Measurements from ENCODE around the gene EFHB. TPM values are rescaled to one million over a fixed set of nuclear protein-coding genes. Genes with fewer than 3 reads are reported as not detected.
A peak's percentile ranks its signal among the peaks of the same experiment; 100 is the strongest.
"Not testable (repeated sequence)": the region's sequence is repeated elsewhere in the genome, so short reads cannot be mapped to it uniquely, and the experiment has no call there.

The EFHB gene
- total RNA-seq, 1 experiment from 2014 or later = not detected

DNA sequence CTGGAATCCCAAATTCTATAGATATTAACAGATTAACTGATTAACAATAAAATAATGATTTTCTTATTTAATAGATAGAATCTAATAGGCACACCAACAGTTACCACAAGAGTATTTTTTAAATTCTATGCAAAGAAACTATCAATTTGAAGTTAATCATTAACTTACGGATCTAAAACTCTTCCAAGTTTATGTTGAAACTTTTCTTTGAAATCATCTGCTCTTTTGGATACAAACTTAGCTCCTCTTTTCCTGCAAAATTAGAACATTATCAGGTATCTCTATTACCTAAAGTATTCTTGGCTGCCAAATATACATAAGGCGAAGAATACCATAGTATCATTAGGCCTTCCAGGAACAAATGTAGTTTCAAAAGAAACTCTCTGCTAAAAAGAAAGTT is 34.8 kb downstream of the EFHB start:
- no peaks in the 10 kb centered on the region for H3K9me3 Mint-ChIP-seq (ENCODE audit: low read depth, unreplicated experiment)
- no peak overlapping the region for H3K4me3 Mint-ChIP-seq (ENCODE audit: low read depth, unreplicated experiment)
- BruUV-seq (replicated peaks) = no TSS peak

DNA sequence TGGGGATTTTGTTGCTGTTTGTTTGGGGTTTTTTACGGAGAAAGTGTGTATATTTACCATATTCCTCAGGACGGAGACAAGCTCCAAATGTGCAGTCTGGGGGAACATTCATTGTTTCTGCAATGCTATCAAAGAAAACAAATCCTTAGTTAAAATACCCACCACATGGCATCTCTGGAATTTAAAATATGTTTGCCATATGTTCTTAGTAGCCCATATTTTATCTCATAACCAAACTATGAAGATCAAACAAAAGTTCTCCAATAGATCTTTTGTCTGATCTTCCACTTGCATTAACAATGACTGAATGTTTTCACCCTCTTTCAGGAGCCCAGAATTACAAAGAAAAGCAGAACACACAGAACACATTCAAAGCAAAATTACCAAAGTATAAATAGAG is 35.3 kb downstream of the EFHB start:
- no peaks in the 10 kb centered on the region for H3K36me3 Mint-ChIP-seq (ENCODE audit: insufficient read depth, unreplicated experiment)
- TF ChIP-seq, protein P1, sequence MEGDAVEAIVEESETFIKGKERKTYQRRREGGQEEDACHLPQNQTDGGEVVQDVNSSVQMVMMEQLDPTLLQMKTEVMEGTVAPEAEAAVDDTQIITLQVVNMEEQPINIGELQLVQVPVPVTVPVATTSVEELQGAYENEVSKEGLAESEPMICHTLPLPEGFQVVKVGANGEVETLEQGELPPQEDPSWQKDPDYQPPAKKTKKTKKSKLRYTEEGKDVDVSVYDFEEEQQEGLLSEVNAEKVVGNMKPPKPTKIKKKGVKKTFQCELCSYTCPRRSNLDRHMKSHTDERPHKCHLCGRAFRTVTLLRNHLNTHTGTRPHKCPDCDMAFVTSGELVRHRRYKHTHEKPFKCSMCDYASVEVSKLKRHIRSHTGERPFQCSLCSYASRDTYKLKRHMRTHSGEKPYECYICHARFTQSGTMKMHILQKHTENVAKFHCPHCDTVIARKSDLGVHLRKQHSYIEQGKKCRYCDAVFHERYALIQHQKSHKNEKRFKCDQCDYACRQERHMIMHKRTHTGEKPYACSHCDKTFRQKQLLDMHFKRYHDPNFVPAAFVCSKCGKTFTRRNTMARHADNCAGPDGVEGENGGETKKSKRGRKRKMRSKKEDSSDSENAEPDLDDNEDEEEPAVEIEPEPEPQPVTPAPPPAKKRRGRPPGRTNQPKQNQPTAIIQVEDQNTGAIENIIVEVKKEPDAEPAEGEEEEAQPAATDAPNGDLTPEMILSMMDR (IDR thresholded peaks at IDR 0.05; ENCODE audit: unreplicated experiment) = no peak
- no peaks in the 10 kb centered on the region for H3K9me3 Mint-ChIP-seq (ENCODE audit: low read depth, unreplicated experiment)
- no TSS peak for BruUV-seq (replicated peaks)
- no peaks in the 10 kb centered on the region for H3K27me3 Mint-ChIP-seq (ENCODE audit: unreplicated experiment)
- peaks cover 14% of the 10 kb centered on the region for H3K4me1 Mint-ChIP-seq (ENCODE audit: low read depth, unreplicated experiment)
- peak overlapping the region; percentile 14 for H3K27ac Mint-ChIP-seq (ENCODE audit: unreplicated experiment)
- intact Hi-C loops (cut with micrococcal nuclease; ENCODE audit: unreplicated experiment) = loop anchor here (1.0 kb wide), 2 partner anchors 9 to 52 kb away; no protein-coding TSS in a partner anchor
- DNase-seq = no peak
- H3K4me3 Mint-ChIP-seq (ENCODE audit: low read depth, unreplicated experiment) = no peak overlapping the region
- CTCF ChIA-PET = no interaction called here

More for the DNA sequence above, 34.8 kb downstream of the EFHB start:
- no peaks in the 10 kb centered on the region for H3K36me3 Mint-ChIP-seq (ENCODE audit: insufficient read depth, unreplicated experiment)
- H3K27me3 Mint-ChIP-seq (ENCODE audit: unreplicated experiment) = no peaks in the 10 kb centered on the region
- no peak for DNase-seq
- CTCF ChIA-PET = no interaction called here
- peak overlapping the region; percentile 14 for H3K27ac Mint-ChIP-seq (ENCODE audit: unreplicated experiment)
- peaks cover 14% of the 10 kb centered on the region for H3K4me1 Mint-ChIP-seq (ENCODE audit: low read depth, unreplicated experiment)
- intact Hi-C loops (cut with micrococcal nuclease; ENCODE audit: unreplicated experiment) = no loop called here
- TF ChIP-seq, protein P1 (IDR thresholded peaks at IDR 0.05; ENCODE audit: unreplicated experiment) = no peak

DNA sequence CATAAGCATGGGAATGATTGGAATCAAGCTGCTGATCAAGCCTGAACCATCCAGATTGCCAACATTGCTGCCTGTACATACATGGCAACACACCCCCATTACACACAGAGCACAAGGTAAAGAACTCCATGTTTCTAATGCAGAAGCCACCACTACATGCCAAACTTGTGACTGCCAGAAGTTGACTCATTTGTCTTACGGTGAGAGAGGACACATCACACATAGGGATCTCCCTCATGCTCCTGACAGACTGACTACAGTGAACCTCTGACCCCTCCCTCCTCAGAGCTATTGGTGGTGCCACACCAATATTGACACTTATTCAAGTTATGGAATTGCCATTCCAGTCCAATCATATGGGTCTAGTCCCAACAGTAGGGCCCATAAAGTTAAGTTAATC is 42.3 kb downstream of the EFHB start:
- Mint-ChIP-seq H3K9me3 (ENCODE audit: low read depth, unreplicated experiment) (no peaks in the 10 kb centered on the region), H3K4me3 (ENCODE audit: low read depth, unreplicated experiment) (no peak overlapping the region), H3K4me1 (ENCODE audit: low read depth, unreplicated experiment) (peaks cover 28% of the 10 kb centered on the region), H3K27me3 (ENCODE audit: unreplicated experiment) (no peaks in the 10 kb centered on the region), H3K27ac (ENCODE audit: unreplicated experiment) (no peak overlapping the region), H3K36me3 (ENCODE audit: insufficient read depth, unreplicated experiment) (no peaks in the 10 kb centered on the region)
- no TSS peak for BruUV-seq (replicated peaks)
- intact Hi-C loops (cut with micrococcal nuclease; ENCODE audit: unreplicated experiment) = no loop called here
- DNase-seq = no peak
- TF ChIP-seq, protein P1 (IDR thresholded peaks at IDR 0.05; ENCODE audit: unreplicated experiment) = no peak
- CTCF ChIA-PET = no interaction called here

DNA sequence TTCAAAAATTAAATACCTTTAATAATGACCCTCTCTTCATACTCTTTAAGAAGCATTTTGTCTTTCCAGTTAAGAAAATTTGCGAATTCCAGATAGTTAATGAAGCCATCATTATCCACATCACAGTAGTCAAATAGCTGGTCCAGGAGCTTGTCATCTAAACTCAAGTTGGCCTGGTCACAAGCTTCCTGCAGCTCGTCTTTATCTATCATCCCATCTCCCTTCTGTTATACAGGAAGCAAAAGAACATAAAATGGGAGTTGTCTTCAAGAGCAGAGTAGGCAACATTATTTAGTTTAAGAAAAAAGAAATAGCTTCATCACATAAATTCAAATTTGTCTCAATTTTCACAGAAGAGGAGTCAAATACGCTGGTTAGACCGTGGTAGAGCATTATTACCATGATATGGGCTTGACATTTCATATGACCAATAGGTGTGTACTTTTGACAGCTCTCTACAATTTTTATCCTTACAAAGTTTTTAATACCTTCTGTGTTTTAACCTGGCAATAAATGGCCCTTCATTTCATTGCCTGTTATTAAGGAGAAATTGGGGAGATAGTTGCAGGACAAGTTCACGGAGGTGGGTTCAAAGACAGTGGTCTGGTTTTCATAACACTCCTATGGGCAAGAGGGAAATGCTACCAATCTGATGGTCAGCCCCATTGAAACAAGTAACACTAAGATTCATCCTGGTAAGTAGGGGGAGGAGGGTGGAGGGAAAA is 45.4 kb downstream of the EFHB start:
- intact Hi-C loops (cut with micrococcal nuclease; ENCODE audit: unreplicated experiment) = loop anchor here (1.0 to 10.0 kb wide), 5 partner anchors 10 to 744 kb away; partner anchors contain the start of genes KAT2B, KCNH8, RAB5A and SGO1
- Mint-ChIP-seq H3K4me3 (ENCODE audit: low read depth, unreplicated experiment) (peak overlapping the region; percentile 34), H3K36me3 (ENCODE audit: insufficient read depth, unreplicated experiment) (no peaks in the 10 kb centered on the region), H3K4me1 (ENCODE audit: low read depth, unreplicated experiment) (peaks cover 28% of the 10 kb centered on the region), H3K27ac (ENCODE audit: unreplicated experiment) (peak overlapping the region; percentile 59), H3K9me3 (ENCODE audit: low read depth, unreplicated experiment) (no peaks in the 10 kb centered on the region), H3K27me3 (ENCODE audit: unreplicated experiment) (no peaks in the 10 kb centered on the region)
- no peak for DNase-seq
- TF ChIP-seq, protein P1 (IDR thresholded peaks at IDR 0.05; ENCODE audit: unreplicated experiment) = no peak
- BruUV-seq (replicated peaks) = no TSS peak
- CTCF ChIA-PET = interaction anchor here (0.8 to 1.2 kb wide), 4 partner anchors 9 to 69 kb away, joined by 3 to 4 read pairs (median 3); no protein-coding TSS in a partner anchor

DNA sequence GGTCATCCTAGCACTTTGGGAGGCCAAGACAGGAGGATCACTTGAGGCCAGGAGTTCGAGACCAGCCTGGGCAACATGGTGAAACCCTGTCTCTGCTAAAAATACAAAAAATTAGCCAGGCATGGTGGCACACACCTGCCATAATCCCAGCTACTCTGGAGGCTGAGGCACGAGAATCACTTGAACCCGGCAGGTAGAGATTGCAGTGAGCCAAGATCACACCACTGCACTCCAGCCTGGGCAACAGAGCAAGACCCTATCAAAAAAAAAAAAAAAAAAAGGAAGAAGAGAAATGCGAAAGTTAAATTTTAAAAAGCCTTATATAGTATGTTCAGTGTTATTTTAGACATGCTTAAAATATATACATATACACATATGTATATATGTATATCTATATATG is 46.9 kb downstream of the EFHB start:
- H3K27ac Mint-ChIP-seq (ENCODE audit: unreplicated experiment); H3K27me3 Mint-ChIP-seq (ENCODE audit: unreplicated experiment); BruUV-seq (replicated peaks); H3K9me3 Mint-ChIP-seq (ENCODE audit: low read depth, unreplicated experiment); H3K4me3 Mint-ChIP-seq (ENCODE audit: low read depth, unreplicated experiment); H3K36me3 Mint-ChIP-seq (ENCODE audit: insufficient read depth, unreplicated experiment); DNase-seq: not testable (repeated sequence)
- CTCF ChIA-PET = interaction anchor here (1.1 kb wide), 2 partner anchors 56 to 299 kb away, joined by 3 to 4 read pairs; no protein-coding TSS in a partner anchor
- peaks cover 28% of the 10 kb centered on the region for H3K4me1 Mint-ChIP-seq (ENCODE audit: low read depth, unreplicated experiment)
- intact Hi-C loops (cut with micrococcal nuclease; ENCODE audit: unreplicated experiment) = loop anchor here (5.0 to 10.0 kb wide), 3 partner anchors 155 to 742 kb away; partner anchors contain the start of genes KAT2B, KCNH8 and SGO1

All from Calu3 (cell line).